OCI-LY7 (cell line): ENCODE data around the gene PFKFB3.

Experiments
- EZH2phosphoT487 ChIP-seq: fragments of 200-600 bp; sonication (generic); IDR thresholded peaks from 2 replicates; pipeline ENCODE4 v1.6.1; 2018; ENCODE audit warnings: low read depth, borderline replicate concordance, mild to moderate bottlenecking, mixed run types, antibody characterized with exemption, low read length, moderate library complexity, mixed read lengths
- TF ChIP-seq, protein P1 (sequence below): fragments of 200-600 bp; sonication (generic); conservative IDR thresholded peaks from 2 replicates; pipeline ENCODE4 v1.5.1; 2014; ENCODE audit warnings: mild to moderate bottlenecking, antibody characterized with exemption, low read length, moderate library complexity, mixed read lengths

DNA sequence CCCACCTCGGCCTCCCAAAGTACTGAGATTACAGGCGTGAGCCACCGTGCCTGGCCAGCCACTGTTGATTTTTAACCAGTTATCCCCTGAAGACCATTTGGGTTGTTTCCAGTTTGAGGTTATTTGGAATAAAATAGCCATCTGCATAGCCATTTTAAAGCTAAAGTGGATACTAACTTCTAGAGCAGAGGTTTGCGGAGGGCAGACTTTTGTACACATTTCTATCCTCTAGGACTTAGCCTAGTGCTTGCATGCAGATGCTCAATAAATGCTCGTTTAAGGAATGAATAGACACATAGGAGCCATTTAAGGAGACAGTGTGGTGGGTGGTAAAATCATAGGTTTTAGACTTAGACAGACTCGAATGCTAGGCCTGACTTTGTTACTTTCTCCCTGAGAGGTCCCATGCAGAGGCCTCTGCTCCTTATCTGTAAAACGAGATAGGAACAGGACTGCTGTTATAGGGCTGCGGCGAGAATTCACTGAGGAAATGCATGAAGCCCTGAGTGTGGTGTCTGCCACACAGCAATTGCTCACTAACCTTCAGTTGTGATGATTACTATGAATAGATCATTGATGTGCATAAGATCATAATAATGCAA, 75.9 kb downstream of the PFKFB3 start:
- TF ChIP-seq, protein P1, sequence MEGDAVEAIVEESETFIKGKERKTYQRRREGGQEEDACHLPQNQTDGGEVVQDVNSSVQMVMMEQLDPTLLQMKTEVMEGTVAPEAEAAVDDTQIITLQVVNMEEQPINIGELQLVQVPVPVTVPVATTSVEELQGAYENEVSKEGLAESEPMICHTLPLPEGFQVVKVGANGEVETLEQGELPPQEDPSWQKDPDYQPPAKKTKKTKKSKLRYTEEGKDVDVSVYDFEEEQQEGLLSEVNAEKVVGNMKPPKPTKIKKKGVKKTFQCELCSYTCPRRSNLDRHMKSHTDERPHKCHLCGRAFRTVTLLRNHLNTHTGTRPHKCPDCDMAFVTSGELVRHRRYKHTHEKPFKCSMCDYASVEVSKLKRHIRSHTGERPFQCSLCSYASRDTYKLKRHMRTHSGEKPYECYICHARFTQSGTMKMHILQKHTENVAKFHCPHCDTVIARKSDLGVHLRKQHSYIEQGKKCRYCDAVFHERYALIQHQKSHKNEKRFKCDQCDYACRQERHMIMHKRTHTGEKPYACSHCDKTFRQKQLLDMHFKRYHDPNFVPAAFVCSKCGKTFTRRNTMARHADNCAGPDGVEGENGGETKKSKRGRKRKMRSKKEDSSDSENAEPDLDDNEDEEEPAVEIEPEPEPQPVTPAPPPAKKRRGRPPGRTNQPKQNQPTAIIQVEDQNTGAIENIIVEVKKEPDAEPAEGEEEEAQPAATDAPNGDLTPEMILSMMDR: no peak
- TF ChIP-seq EZH2phosphoT487: no peak
